DMS 273 (cell line): ENCODE data around the gene GFRA3.
"Not testable (repeated sequence)": the region's sequence is repeated elsewhere in the genome, so short reads cannot be mapped to it uniquely, and the experiment has no call there.

Experiments
- DNase-seq: peaks from one replicate; lab custom pipeline; 2025; ENCODE audit not compliant: unreplicated experiment; lab: John Stamatoyannopoulos, UW

The GFRA3 gene, protein sequence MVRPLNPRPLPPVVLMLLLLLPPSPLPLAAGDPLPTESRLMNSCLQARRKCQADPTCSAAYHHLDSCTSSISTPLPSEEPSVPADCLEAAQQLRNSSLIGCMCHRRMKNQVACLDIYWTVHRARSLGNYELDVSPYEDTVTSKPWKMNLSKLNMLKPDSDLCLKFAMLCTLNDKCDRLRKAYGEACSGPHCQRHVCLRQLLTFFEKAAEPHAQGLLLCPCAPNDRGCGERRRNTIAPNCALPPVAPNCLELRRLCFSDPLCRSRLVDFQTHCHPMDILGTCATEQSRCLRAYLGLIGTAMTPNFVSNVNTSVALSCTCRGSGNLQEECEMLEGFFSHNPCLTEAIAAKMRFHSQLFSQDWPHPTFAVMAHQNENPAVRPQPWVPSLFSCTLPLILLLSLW

DNA sequence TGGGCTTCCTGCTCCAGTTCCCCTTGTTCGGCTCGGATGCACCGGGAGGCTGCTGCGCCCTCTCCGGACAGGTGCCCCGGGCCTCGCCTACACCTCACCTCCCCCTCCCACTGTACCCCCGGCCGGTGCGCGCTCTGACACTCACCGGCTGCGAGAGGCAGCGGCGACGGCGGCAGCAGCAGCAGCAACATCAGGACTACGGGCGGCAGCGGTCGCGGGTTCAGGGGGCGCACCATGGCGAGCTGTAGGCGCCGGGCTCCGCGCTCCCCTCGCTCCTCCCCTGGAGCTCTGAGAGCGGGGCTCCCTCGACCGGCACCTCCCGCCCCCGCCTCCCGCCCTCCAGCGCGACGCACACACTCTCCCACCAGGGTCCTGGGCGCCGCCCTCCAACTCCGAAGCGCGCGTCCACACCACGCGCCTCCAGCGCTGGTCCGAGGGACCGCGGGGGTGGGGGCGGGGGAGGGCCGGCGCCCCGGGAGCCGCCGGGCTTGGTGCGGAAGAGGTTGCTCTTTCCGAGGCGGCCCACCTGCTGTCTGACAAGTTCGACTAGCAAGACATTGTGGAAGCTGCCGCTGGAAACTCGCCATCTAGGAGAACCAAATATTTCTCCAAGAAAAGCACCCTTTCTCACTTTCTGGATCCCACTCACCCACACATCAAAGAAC, at the start of gene GFRA3:
Gene GFRA3 (minus strand): TSS at position 433 of the 665 bp plus-strand sequence. CDS start 197 bp downstream, at position 236.
- DNase-seq = peak; percentile 44

DNA sequence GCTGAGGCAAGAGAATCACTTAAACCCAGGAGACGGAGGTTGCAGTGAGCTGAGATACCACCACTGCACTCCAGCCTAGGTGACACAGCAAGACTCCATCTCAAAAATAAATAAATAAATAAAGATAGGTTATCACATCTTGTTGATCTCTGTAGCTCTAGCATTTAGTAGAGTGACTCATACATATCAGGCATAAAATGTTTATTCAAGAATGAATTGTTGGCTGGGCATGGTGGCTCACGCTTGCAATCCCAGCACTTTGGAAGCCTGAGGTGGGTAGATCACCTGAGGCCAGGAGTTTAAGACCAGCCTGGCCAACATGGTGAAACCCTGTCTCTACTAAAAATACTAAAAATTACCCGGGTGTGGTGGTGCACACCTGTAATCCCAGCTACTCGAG, 43.8 kb upstream of the GFRA3 start:
- DNase-seq = not testable (repeated sequence)

DNA sequence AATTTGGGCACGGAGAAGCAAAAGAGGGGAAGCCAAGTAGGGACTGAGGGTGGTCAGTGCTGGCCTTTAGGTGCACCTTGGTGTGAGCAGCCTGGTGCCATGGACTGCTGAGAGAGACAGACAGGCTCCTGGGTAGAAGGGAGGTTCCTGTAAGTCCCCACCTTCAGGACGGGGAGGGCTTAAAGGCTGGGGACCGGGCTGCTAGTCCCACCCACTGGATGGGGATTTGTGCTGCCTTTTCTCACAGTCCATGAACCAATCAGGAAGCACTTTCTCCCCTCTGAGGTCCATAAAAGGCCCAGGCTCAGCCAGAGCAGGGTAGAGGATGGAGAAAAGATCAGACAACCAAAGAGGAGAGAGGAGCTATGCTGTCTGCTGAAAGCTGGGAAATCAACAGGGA, 41.9 kb upstream of the GFRA3 start:
- DNase-seq = no peak

DNA sequence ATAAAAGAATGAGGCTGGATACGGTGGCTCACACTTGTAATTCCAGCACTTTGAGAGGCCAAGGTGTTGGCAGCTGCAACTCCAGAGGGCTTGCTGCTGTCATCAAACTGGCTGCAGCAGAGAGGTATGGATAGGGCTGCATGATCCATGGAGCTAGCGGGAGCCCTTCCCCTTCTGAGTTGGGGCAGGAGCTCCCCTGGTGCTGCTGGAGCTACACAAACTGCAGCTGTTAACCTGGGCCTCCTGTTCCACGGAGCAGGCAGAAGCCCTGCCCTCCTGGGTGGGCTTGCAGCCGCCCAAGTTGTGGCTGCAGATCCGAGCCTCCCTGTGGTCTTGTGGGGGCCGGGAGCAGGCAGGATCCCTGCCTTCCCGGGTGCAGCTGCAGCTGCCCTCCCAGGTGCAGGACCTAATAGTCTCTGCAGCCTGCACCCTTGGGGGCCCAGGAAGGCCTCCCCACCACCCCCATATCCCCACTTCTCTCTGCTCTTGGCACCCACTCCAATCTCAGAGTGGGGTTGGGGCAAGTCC, 41.4 kb upstream of the GFRA3 start:
- DNase-seq = no peak

DNA sequence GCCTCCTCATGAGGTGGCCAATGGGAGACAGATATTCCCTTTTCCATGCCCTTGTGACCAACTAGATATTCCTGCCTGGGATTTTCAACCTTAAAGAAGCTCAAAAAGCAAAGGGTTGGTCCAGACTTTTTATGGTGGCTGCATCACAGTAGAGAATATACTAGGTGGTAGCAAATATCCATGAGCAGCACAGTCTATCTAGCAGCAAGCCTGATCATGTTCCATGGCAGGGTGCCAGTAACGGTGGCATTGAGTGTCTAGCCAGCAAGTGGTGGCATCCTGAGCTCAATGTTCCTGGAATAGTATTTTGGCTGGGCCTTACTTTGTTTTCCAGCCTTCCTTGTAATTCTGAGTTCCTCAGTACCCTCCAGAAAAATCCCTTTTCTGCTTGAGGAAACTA, 31.4 kb upstream of the GFRA3 start:
- peak; percentile 83 for DNase-seq

DNA sequence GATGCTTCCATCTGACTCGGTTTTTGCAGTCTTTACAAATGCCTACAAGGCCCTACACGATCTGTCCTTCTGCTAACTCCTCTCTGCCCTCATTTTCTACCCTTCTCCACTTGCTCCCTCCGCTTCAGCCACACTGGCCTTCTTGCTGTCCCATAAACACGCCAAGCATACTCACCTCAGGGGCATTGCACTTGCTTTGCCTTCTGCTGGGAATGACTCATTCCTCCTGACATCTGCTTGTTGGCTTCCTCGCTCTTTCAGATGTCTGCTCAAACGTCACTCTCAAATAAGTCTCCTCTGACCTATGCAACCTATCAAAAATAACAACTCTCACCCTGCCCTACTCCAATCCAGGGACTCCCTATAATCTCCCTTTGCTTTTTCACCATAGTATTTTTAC, 29.0 kb upstream of the GFRA3 start:
- DNase-seq = peak; percentile 69

DNA sequence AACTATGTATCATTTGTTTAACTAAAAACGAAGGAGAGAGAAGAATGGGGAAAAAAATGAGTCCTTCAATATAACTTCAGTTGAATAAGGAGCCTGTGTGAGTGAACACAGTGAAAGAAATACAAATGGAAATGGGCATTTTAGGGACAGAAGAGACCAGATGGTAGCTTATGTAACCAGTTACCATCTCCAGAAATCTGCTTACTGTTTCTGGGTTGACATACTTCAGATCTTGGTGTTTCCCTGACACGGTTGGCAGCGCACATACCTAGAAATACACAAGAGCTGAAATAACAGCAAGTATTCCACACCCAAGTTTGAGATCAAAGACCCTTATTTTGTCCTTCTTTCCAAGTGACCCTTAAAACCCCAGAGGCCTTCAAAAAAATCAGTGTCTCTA, 14.9 kb upstream of the GFRA3 start:
- DNase-seq = no peak

DNA sequence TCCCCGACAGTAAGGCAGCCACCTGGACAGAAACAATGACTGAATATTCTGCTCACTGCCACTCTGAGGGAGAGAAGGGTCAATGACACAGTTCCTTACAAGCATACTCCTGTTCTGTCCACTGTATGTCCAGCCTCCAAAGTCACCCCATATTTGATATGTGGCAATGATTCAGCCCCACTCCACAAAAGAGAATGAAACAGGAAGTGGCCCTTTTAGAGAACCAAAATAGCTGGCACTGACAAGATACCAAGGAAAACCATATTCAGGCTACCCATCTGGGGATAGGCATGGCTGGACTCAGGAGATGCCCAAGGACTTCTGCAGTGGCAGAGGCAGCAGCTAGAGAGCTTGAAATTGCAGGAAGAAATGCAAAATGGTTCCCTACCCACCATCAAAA, 12.8 kb upstream of the GFRA3 start:
- DNase-seq = no peak

DNA sequence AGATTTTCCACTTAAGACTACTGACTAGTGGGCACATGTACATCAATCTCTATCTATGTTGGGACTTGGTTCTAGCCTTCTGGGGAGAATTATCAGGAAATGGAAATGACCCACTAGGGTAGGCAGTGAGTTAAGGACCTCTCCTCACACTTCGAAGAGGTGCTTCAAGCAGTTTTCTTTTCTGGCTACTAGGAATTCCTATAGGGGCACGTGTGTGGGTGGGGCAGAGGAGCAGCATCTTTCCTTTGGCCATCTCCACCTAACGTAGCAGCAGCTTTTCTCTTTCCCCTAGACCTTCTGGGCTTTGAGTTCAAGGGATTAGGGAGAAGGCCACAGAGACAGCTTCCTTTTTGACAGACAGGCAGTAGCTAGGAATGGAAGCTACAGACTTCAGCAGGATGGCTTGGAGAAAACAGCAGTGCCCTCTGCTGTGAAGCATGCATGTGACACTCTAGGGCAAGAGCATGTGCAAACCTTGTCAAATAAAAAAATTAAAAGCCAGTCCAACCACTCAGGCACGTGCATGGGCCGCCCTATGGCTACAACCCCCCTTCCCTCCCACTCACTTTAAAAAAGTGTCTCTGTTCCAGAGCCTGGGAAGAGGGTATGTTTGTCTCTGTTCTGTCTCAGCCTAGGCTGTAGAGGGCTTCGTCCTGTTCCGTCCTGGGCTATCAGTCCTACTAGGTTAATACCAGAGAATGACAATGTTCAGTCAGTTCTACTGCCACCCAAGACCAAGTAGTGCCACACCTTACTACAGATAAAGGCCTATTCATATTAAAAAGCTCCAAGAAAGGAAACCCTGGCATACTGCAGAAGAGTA, 8.7 kb upstream of the GFRA3 start:
- DNase-seq = peak; percentile 74

DNA sequence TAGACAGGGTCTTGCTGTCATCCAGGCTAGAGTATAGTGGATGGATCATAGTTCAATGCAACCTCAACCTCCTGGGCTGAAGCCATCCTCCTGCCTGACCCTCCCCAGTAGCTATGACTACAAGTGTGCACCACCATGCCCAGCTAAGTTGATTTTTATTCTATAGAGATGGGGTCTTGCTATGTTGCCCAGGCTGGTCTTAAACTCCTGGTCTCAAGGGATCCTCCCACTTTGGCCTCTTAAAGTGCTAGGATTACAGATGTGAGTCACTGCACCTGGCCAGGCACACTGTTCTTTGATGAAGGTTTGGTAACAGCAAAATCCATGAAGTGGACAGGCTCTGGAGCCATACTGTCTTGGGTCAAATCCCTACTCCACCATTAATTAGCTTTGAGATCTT, 6.5 kb upstream of the GFRA3 start:
- DNase-seq = no peak

DNA sequence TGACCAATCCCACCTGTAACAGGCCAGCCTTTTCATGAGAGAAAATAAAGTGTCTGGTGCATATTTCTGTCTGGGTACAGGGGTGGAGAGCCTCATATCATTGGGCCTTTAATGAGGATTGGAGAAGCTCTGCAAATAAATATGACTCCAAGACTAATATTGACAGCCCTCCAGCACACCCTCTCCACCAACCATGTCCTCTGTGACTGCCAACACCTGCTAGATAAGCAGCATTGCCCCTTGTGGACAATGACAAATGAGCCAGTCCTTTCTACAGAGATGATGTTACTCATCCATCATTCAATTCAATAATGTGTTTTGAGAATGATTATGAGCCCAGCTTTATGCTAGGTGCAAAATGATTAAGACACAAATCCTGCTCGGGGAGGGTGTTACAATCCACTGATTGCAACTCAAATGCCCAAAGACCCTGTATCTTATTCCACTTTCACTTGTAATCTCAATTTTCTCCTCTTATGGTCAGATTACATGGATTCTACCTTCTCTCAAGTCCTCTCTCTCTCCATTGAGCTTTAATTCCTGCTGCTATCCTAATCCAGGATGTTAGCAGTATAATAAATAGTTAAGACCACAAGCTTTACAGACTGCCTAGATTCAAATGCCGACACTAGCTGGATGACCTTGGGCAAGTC, 2.1 kb upstream of the GFRA3 start:
- DNase-seq = peak; percentile 19

DNA sequence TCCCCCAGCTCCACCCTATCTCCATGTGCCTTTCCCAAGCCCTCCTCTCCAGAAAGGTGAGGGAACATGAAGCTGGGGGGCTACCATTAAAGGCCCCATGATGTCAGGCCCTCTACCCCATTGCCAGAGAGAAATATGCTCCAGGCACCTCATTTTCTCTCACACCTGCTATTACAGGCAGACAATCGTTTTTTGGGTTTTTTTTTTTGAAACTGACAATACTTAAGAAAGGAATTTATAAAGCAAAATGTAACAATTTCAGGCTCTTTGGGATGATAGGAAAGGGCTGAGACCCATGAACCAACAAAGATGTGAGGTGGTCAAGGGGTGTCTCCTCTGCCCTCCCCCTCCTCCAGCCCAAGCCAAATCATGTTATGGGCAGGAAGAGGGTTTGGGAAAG, 1.5 kb upstream of the GFRA3 start:
- DNase-seq = no peak

DNA sequence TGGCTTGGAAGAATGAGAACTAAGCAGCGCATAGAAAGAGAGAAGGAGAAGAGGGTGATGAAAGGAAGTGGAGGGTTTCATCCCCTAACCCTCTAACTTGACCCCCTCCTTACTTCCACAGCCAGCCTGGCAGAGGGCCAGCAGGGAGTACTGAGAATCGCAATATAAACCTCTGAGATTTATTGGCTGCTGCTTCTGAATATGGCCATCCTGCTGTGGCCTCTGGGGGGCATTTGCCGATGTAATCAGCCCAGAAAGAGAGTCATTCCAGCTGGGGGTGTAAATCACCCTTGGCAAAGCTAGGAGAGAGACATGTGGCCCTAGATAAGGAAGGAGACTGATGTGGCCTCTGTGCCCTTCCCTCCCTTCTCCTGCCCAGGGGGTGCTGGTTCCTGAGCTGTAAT, 960 bp upstream of the GFRA3 start:
- peak; percentile 76 for DNase-seq

DNA sequence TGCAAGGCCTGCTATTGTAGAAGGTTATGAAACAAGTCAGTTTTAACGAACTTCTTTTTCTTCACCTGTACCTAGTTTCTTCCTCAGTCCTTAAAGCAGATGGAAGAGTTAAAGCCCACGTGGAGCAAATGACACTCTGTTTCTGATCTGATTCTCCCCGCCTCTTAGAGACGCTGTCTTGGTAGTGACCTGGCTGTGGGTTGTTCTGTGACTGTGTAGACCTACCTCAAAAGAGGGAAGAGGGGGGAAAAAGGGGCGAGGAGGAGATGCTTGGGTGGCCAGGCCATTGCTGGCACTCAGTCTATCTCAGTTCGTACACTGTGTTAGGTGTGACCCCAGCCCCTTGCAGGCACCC, 610 bp downstream of the GFRA3 start:
- no peak for DNase-seq

DNA sequence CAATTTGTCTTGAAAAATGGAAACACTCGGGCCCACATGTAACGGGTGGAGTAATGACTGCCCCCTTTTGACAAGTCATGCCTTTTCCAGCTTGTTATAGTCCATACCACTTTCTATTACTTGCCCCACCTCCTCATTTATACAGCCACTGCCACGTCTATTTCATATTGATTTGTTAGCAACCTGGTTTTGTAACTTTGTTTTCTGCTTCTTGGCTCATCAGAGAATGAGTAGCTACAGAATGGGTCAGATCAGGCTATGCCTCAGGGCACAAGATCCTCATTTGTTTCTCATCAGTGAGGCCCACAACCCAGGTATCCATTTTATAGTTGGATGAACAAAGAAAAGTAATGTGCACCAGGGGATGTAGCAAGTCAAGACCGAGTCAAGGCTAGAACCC, 1.7 kb downstream of the GFRA3 start:
- no peak for DNase-seq

DNA sequence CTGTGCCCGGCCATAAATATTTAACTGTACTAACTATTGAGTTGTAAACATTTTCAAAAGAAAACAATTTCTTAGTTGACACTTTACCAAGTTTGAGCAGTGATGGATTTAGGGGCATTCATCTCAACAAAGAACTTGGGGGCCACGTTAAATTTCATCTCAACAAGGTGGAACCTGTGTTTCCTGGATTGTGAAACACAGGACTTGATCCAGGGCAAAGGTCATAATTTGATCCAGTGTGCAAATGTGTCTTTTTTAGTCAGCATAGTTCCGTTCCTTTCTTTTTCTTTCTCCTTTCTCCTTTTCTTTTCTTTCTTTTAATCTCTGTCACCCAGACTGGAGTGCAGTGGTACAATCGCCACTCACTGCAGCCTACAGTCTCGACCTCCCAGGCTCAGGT, 3.1 kb downstream of the GFRA3 start:
- DNase-seq = no peak

DNA sequence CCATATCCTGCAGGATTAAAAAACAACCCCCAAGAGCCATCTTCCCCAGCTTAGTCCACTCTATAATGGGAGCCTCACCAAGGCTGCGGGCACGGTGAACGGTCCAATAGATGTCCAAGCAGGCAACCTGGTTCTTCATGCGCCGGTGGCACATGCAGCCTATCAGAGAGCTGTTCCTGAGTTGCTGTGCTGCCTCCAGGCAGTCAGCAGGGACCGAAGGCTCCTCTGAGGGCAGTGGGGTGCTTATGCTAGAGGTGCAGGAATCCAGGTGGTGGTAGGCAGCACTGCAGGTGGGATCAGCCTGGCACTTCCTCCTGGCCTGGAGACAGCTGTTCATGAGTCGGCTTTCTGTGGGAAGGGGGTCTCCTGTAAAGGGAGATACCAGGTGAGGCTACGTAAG, 10.2 kb downstream of the GFRA3 start:
- DNase-seq = no peak

DNA sequence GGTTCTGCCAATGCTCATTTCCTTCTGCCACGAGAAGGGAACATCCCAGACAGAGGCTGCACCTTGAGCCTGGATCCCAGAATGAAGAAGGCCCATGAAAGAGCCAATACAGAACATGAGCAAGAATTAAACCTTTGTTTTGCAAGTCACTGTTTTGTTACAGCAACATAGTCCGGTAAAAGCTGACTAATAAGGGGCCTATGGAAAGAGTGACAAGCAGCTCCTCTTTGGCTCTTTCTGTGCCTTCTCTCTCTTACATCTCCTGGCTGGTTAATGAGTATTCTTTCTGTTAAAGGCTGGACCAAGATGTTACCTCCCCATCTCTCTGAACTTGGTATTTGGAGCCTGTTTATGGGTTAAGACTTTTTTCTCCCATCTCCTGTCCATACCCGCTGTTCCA, 10.8 kb downstream of the GFRA3 start:
- no peak for DNase-seq

DNA sequence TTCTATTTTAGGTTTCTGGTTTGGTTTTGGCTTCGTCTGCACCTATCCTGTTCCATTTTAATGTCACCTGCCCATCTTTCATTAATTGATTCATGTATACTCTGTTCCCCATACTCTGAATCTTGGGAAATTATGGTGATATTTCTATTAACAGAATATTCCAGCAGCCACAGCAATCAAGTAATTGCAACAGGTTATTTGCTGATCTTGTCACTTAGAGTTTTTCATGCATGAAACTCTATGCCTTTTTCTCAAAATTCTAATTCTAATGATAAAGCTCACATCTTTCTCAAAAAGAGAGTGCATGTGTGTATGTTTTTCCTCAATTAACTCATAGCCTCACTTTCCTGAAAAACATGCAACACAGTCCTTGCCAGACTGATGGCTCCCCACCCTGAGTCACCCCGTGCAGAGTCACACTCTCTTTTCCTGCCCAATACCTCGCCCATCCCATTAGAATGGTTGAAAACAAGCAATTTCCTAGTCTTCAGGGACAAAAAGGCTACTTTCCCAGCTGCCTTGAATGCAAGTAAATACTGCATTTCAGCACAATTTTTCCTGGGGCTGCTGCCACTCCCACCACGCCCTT, 15.6 kb downstream of the GFRA3 start:
- DNase-seq = no peak

DNA sequence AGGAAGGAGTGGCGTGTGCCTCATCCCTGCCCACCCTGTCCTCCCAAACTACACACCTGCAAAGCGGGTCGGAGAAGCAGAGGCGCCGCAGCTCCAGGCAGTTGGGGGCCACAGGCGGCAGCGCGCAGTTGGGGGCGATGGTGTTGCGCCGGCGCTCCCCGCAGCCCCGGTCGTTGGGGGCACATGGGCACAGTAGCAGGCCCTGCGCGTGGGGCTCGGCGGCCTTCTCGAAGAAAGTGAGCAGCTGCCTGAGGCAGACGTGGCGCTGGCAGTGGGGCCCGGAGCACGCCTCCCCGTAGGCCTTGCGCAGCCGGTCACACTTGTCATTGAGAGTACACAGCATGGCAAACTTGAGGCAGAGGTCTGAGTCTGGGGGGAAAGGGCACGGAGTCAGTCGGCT, 16.8 kb downstream of the GFRA3 start:
- no peak for DNase-seq

DNA sequence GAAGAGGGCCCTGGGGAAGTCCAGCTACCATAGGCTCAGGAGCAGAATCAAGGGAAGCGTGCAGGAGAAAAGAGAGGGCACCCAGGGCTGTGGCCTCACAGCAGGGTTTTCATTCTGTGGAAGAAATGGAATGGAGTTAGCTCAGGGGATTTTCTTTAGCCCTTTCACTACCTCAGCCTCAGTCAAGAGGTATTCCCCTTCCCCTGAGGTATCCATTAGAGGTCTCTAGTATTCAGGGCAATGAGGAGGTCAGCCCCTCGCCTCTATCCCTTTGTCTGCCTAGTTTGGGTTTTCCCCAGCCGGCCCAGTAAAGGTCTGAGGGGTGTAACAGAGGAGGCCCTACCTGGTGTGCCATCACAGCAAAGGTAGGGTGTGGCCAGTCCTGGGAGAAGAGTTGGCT, 21.5 kb downstream of the GFRA3 start:
- no peak for DNase-seq
